AG09309 (cell line): Measurements from ENCODE around the gene ANGPTL4.
"Not testable (repeated sequence)": the region's sequence is repeated elsewhere in the genome, so short reads cannot be mapped to it uniquely, and the experiment has no call there.

ENCODE experiments used
- DNase-seq: peaks from one replicate; pipeline ENCODE4 v3.0.0-alpha.2; 2010; ENCODE audit warnings: low read depth
- H3K4me3 ChIP-seq: 2 replicates; pipeline ENCODE4 v1.5.1; 2011; ENCODE audit warnings: mild to moderate bottlenecking, low read depth, low read length, moderate library complexity; ENCODE audit not compliant: control insufficient read depth
- TF ChIP-seq, protein P1 (sequence below): IDR thresholded peaks from 2 replicates; pipeline ENCODE4 v1.5.1; 2011; ENCODE audit warnings: mild to moderate bottlenecking, low read depth, low read length, inconsistent platforms; ENCODE audit not compliant: insufficient read depth, control insufficient read depth; ENCODE audit errors: missing control alignments

The ANGPTL4 gene, protein sequence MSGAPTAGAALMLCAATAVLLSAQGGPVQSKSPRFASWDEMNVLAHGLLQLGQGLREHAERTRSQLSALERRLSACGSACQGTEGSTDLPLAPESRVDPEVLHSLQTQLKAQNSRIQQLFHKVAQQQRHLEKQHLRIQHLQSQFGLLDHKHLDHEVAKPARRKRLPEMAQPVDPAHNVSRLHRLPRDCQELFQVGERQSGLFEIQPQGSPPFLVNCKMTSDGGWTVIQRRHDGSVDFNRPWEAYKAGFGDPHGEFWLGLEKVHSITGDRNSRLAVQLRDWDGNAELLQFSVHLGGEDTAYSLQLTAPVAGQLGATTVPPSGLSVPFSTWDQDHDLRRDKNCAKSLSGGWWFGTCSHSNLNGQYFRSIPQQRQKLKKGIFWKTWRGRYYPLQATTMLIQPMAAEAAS

DNA sequence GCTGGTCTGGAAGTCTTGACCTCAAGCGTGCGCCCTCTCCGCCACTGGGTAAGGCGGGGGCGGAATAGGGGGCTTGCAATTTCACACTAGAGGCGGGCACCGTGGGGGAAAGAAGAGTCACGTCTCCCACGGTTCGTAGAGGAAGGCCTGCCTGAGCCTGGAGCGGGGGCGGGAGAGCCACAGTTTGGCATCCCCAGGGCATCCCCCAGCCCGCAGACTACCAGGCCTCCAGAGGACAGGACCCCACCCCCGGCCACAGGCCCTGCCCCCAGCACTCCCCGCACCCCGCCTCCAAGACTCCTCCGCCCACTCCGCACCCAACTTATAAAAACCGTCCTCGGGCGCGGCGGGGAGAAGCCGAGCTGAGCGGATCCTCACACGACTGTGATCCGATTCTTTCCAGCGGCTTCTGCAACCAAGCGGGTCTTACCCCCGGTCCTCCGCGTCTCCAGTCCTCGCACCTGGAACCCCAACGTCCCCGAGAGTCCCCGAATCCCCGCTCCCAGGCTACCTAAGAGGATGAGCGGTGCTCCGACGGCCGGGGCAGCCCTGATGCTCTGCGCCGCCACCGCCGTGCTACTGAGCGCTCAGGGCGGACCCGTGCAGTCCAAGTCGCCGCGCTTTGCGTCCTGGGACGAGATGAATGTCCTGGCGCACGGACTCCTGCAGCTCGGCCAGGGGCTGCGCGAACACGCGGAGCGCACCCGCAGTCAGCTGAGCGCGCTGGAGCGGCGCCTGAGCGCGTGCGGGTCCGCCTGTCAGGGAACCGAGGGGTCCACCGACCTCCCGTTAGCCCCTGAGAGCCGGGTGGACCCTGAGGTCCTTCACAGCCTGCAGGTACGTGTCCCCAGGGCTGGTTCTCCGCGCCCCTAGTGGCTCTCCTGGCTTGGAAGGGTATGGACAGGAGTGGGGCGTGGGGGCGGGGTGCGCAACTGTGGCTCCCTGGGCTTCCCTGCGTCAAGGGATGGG is at the start of gene ANGPTL4:
TSS of gene ANGPTL4 (plus strand) at position 353 of the 969 bp plus-strand sequence. CDS start at position 520, 167 bp downstream.
- TF ChIP-seq, protein P1, sequence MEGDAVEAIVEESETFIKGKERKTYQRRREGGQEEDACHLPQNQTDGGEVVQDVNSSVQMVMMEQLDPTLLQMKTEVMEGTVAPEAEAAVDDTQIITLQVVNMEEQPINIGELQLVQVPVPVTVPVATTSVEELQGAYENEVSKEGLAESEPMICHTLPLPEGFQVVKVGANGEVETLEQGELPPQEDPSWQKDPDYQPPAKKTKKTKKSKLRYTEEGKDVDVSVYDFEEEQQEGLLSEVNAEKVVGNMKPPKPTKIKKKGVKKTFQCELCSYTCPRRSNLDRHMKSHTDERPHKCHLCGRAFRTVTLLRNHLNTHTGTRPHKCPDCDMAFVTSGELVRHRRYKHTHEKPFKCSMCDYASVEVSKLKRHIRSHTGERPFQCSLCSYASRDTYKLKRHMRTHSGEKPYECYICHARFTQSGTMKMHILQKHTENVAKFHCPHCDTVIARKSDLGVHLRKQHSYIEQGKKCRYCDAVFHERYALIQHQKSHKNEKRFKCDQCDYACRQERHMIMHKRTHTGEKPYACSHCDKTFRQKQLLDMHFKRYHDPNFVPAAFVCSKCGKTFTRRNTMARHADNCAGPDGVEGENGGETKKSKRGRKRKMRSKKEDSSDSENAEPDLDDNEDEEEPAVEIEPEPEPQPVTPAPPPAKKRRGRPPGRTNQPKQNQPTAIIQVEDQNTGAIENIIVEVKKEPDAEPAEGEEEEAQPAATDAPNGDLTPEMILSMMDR, result peak; percentile 15
- H3K4me3 ChIP-seq, result peak within 1 kb of the TSS; percentile 49
- DNase-seq, result no peak

DNA sequence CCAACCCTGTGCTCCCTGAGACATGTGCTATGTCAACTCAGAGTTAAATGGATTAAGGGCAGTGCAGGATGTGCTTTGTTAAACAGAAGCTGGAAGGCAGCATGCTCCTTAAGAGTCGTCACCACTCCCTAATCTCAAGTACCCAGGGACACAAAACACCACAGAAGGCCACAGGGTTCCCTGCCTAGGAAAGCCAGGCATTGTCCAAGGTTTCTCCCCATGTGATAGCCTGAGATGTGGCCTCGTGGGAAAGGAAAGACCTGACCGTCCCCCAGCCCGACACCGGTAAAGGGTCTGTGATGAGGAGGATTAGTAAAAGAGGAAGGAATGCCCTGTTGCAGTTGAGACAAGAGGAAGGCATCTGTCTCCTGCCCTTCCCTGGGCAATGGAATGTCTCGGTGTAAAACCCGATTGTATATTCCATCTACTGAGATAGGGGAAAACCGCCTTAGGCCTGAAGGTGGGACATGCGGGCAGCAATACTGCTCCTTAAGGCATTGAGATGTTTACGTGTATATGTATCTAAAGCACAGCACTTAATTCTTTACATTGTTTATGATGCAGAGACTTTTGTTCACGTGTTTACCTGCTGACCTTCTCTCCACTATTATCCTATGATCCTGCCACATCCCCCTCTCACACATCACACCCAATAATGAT is 48.8 kb upstream of the ANGPTL4 start:
- DNase-seq, H3K4me3 ChIP-seq: not testable (repeated sequence)

- DNase-seq, result no peak
- TF ChIP-seq, protein P1, result no peak
- H3K4me3 ChIP-seq, result no peak overlapping the region
Measured at GRCh38 chr19:8316351-8317125, 47.4 kb upstream of the ANGPTL4 start.

DNA sequence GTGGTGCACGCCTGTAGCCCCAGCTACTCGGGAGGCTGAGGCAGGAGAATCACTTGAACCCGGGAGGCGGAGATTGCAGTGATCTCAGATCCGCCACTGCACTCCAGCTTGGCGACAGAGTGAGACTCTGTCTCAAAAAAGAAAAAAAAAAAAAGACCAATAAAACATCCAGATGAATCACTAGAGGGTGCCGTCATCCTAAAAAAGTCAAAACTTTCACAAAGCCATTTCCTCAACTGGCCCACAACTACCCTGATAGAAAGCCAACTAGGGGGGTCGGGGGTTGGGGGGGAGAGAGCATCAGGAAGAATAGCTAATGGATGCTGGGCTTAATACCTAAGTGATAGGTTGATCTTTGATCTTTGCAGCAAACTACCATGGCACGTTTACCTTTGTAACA is 45.1 kb upstream of the ANGPTL4 start:
- DNase-seq, H3K4me3 ChIP-seq: not testable (repeated sequence)

- DNase-seq, result no peak
- H3K4me3 ChIP-seq, result peak overlapping the region; percentile 100
- TF ChIP-seq, protein P1, result no peak
Measured at GRCh38 chr19:8319807-8320520, 44.0 kb upstream of the ANGPTL4 start.

- TF ChIP-seq, protein P1, result no peak
- DNase-seq, result no peak
- H3K4me3 ChIP-seq, result peak overlapping the region; percentile 100
Measured at GRCh38 chr19:8320564-8321066, 43.3 kb upstream of the ANGPTL4 start.
